HCT116 (cell line): Measurements from ENCODE around the gene APCDD1L. TPM values are rescaled to one million over a fixed set of nuclear protein-coding genes. Genes with fewer than 3 reads are reported as not detected.

Source experiments
- ATAC-seq: fragments of 200-7000 bp; cut with Tn5 transposase; 2 replicates; pipeline ENCODE4 v1.9.1; 2020; ENCODE audit warnings: mild to moderate bottlenecking, moderate library complexity
- BruUV-seq: library from RNA; stranded (reverse); fragments of 400-500 nt; replicated peaks from 2 replicates; lab custom pipeline; 2021; lab: Mats Ljungman, UMichigan
- CTCF ChIA-PET: fragments of 300-600 bp; sonication (Branson Sonifier 250); formaldehyde crosslinking; loops from one replicate; lab custom pipeline; 2021; ENCODE audit warnings: antibody characterized with exemption; lab: Charles Lee
- POLR2A ChIA-PET: fragments of 300-600, 350-600 bp; sonication (Branson Sonifier 250); formaldehyde crosslinking; loops from one replicate; lab custom pipeline; 2021; ENCODE audit warnings: antibody characterized with exemption; lab: Charles Lee
- RAD21 ChIA-PET, 2 experiments: fragments of 300-600 bp; sonication (Branson Sonifier 250); formaldehyde crosslinking; loops; one replicate each; lab custom pipeline; 2023; ENCODE audit warnings: low total read pairs in 2 of 2; ENCODE audit not compliant: uncharacterized antibody in 2 of 2, unreplicated experiment in 2 of 2, low non-redundant PET in 1 of 2; lab: Charles Lee
- DNase-seq: peaks from one replicate; pipeline ENCODE4 v3.0.0-alpha.2; 2010; ENCODE audit warnings: low read depth, low spot score
- H2AFZ ChIP-seq: fragments of 200-600 bp; shearing (Covaris generic), sonication (generic); 2 replicates; pipeline ENCODE4 v1.6.1; 2017; ENCODE audit warnings: low read depth, mixed run types, mixed read lengths, antibody characterized with exemption, low read length; ENCODE audit not compliant: poor library complexity, severe bottlenecking
- H3K27ac ChIP-seq: 2 replicates; pipeline ENCODE4 v1.5.1; 2012; ENCODE audit warnings: low read depth, low read length
- H3K27me3 ChIP-seq: fragments of 200-600 bp; sonication (generic); 2 replicates; pipeline ENCODE4 v1.6.1; 2016; ENCODE audit warnings: mixed run types, low read length, mixed read lengths; ENCODE audit not compliant: insufficient read depth
- H3K36me3 ChIP-seq, 2 experiments: fragments of 200-500 bp in 1 of 2; fragments of 200-600 bp in 1 of 2; sonication (Bioruptor generic) in 1 of 2; sonication (generic) in 1 of 2; 2 replicates each; pipeline versions ENCODE4 v1.5.1 to v1.6.1; 2014 to 2016; ENCODE audit warnings: low read length in 2 of 2, inconsistent platforms in 1 of 2, mixed read lengths in 1 of 2, mixed run types in 1 of 2; ENCODE audit not compliant: insufficient read depth in 2 of 2, control insufficient read depth in 1 of 2
- H3K4me1 ChIP-seq, 2 experiments: fragments of 200-600 bp in 1 of 2; sonication (generic) in 1 of 2; 2 replicates each; pipeline versions ENCODE4 v1.5.1 to v1.6.1; 2012 to 2017; ENCODE audit warnings: low read length in 2 of 2, inconsistent platforms in 1 of 2, mild to moderate bottlenecking in 1 of 2, mixed read lengths in 1 of 2, mixed run types in 1 of 2, moderate library complexity in 1 of 2; ENCODE audit not compliant: insufficient read depth in 2 of 2, control insufficient read depth in 1 of 2
- H3K4me2 ChIP-seq: fragments of 200-600 bp; sonication (generic); 2 replicates; pipeline ENCODE4 v1.6.1; 2017; ENCODE audit warnings: mixed run types, low read length, mixed read lengths
- H3K4me3 ChIP-seq, 2 experiments: fragments of 200-600 bp in 1 of 2; sonication (generic) in 1 of 2; replicated peaks in 1 of 2; 2 replicates each; pipeline ENCODE4 v1.5.1; 2011 to 2016; ENCODE audit warnings: low read length in 2 of 2, control low read depth in 1 of 2, low read depth in 1 of 2, mild to moderate bottlenecking in 1 of 2, mixed read lengths in 1 of 2, mixed run types in 1 of 2
- H3K79me2 ChIP-seq: fragments of 200-600 bp; sonication (generic); 2 replicates; pipeline ENCODE4 v1.6.1; 2017; ENCODE audit warnings: mild to moderate bottlenecking, mixed run types, low read length, moderate library complexity, mixed read lengths; ENCODE audit not compliant: insufficient read depth
- H3K9ac ChIP-seq: fragments of 200-600 bp; sonication (generic); 2 replicates; pipeline ENCODE4 v1.6.1; 2016; ENCODE audit warnings: low read length, mixed read lengths
- H3K9me2 ChIP-seq: fragments of 200-600 bp; sonication (generic), shearing (Covaris generic); 2 replicates; pipeline ENCODE4 v1.6.1; 2017; ENCODE audit warnings: mixed run types, mild to moderate bottlenecking, moderate library complexity; ENCODE audit not compliant: insufficient read depth
- H3K9me3 ChIP-seq, 2 experiments: fragments of 200-500 bp in 1 of 2; fragments of 200-600 bp in 1 of 2; sonication (Bioruptor generic) in 1 of 2; sonication (generic) in 1 of 2; 2 replicates each; pipeline ENCODE4 v1.6.1; 2014 to 2017; ENCODE audit warnings: low read length in 2 of 2, mixed read lengths in 2 of 2, inconsistent platforms in 1 of 2, low read depth in 1 of 2, mild to moderate bottlenecking in 1 of 2, mixed run types in 1 of 2, moderate library complexity in 1 of 2; ENCODE audit not compliant: control insufficient read depth in 1 of 2, insufficient read depth in 1 of 2
- H4K20me1 ChIP-seq: fragments of 200-600 bp; sonication (generic), shearing (Covaris generic); 2 replicates; pipeline ENCODE4 v1.6.1; 2017; ENCODE audit warnings: mixed run types, mild to moderate bottlenecking, moderate library complexity; ENCODE audit not compliant: insufficient read depth
- CBX3 ChIP-seq: IDR thresholded peaks from 2 replicates; pipeline ENCODE4 v1.6.1; 2012; ENCODE audit warnings: low read depth
- CTCF ChIP-seq, 3 experiments: fragments of 200-600 bp in 1 of 3; sonication (generic) in 1 of 3; IDR thresholded peaks in 2 of 3; conservative IDR thresholded peaks in 1 of 3; 2 replicates each; pipeline ENCODE4 v1.5.1; 2012 to 2017; ENCODE audit warnings: low read depth in 2 of 3, low read length in 2 of 3, antibody characterized with exemption in 1 of 3, borderline replicate concordance in 1 of 3, control low read depth in 1 of 3, mild to moderate bottlenecking in 1 of 3, mixed read lengths in 1 of 3, mixed run types in 1 of 3, moderate library complexity in 1 of 3; ENCODE audit not compliant: insufficient read depth in 1 of 3
- EGR1 ChIP-seq: IDR thresholded peaks from 2 replicates; pipeline ENCODE4 v1.6.1; 2012; ENCODE audit warnings: low read depth
- ELF1 ChIP-seq: IDR thresholded peaks from 2 replicates; pipeline ENCODE4 v1.6.1; 2012; ENCODE audit warnings: low read depth, borderline replicate concordance
- JUND ChIP-seq: IDR thresholded peaks from 2 replicates; pipeline ENCODE4 v1.6.1; 2012
- RAD21 ChIP-seq: IDR thresholded peaks from 2 replicates; pipeline ENCODE4 v1.6.1; 2012; ENCODE audit warnings: low read depth, mild to moderate bottlenecking
- SIN3A ChIP-seq: IDR thresholded peaks from 2 replicates; pipeline ENCODE4 v1.6.1; 2012; ENCODE audit warnings: low read depth
- SP1 ChIP-seq: IDR thresholded peaks from 2 replicates; pipeline ENCODE4 v1.6.1; 2012; ENCODE audit warnings: low read depth
- TCF7L2 ChIP-seq: IDR thresholded peaks from 2 replicates; pipeline ENCODE4 v1.7.0; 2011; ENCODE audit warnings: borderline replicate concordance, inconsistent platforms; ENCODE audit not compliant: insufficient read depth, insufficient read length; ENCODE audit errors: extremely low read depth
- ZFX ChIP-seq: fragments of 450-650 bp; IDR thresholded peaks from 2 replicates; pipeline ENCODE4 v1.6.1; 2017
- ZNF274 ChIP-seq: fragments of 200-500 bp; sonication (Bioruptor generic); IDR thresholded peaks from 2 replicates; pipeline ENCODE4 v1.6.1; 2014; ENCODE audit warnings: mild to moderate bottlenecking, low read depth, low read length, inconsistent platforms
- intact Hi-C: fragments of 100-400 bp; cut with micrococcal nuclease; formaldehyde crosslinking; loops from 2 replicates; pipeline ENCODE4 v1.10.0; 2022
- total RNA-seq: library from RNA; stranded (reverse); gene quantifications from one replicate; pipeline ENCODE4 v1.2.1, GENCODE V29; 2021; ENCODE audit not compliant: unreplicated experiment
- TF ChIP-seq, protein P1 (sequence below): IDR thresholded peaks from 2 replicates; pipeline ENCODE4 v1.6.1; 2012

Gene APCDD1L
- total RNA-seq, 1 experiment from 2014 or later = not detected

- no peak for TF ChIP-seq CTCF (IDR thresholded peaks at IDR 0.05 in 2 of 3, conservative IDR thresholded peaks at IDR 0.05 in 1 of 3; ENCODE audit: borderline replicate concordance in 1 of 3, insufficient read depth in 1 of 3, low read depth in 2 of 3, low read length in 2 of 3)
- TF ChIP-seq, all 23 proteins: peak for 0
Measured at GRCh38 chr20:58544286-58544685, 29.1 kb upstream of the APCDD1L start (continued).

DNA sequence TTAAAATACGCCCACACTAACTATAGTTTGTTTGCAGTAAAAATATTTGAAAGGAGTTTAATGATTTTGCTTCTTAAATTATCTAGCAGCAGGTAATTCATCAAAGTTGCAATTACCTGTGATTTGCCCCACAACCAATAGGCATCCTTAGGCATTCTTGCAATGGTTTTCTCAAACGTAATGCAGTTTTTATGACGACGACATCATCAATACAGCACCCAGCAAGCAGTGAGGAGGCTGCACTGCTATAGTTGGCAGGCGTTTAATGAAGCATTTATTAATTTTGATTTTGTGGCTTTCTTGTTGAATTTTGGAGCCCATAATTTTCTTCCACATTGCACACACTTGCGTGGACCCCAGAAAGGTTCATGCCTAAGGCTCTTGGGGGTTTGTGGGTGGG is 28.1 kb upstream of the APCDD1L start:
- DNase-seq (no peak), ATAC-seq (no peak)
- no peaks in the 10 kb centered on the region for H3K9me2 ChIP-seq
- CTCF ChIA-PET = no interaction called here
- RAD21 ChIA-PET = no interaction called here
- H3K4me2 ChIP-seq = peak overlapping the region; percentile 61; the same call in 1 of the 2 replicates
- intact Hi-C loops = no loop called here
- no peak overlapping the region for H3K9ac ChIP-seq
- H2AFZ ChIP-seq = no peak overlapping the region
- H3K4me3 ChIP-seq = no peak overlapping the region
- H3K27ac ChIP-seq = no peak overlapping the region
- no peaks in the 10 kb centered on the region for H3K36me3 ChIP-seq
- no peaks in the 10 kb centered on the region for H4K20me1 ChIP-seq
- H3K9me3 ChIP-seq = no peaks in the 10 kb centered on the region; a peak in 1 of 4 replicates
- peaks cover 4 to 30% of the 10 kb centered on the region in 2 experiments; a peak in 3 of 4 replicates for H3K4me1 ChIP-seq
- POLR2A ChIA-PET = no interaction called here
- H3K79me2 ChIP-seq = no peaks in the 10 kb centered on the region
- no TSS peak for BruUV-seq
- no peak for TF ChIP-seq RAD21
- TF ChIP-seq JUND = no peak
- no peak for TF ChIP-seq EGR1
- TF ChIP-seq, protein P1, sequence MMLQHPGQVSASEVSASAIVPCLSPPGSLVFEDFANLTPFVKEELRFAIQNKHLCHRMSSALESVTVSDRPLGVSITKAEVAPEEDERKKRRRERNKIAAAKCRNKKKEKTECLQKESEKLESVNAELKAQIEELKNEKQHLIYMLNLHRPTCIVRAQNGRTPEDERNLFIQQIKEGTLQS = no peak
- TF ChIP-seq SP1 = no peak
- no peak for TF ChIP-seq ZFX
- TF ChIP-seq CBX3 = no peak
- TF ChIP-seq ELF1 = no peak
- TF ChIP-seq ZNF274 = no peak
- TF ChIP-seq SIN3A = no peak
- TF ChIP-seq TCF7L2 = no peak
- no peaks in the 10 kb centered on the region; the same call in 1 of the 2 replicates for H3K27me3 ChIP-seq
